ENCODE results near the gene SAPCD1. TPM values are rescaled to one million over a fixed set of nuclear protein-coding genes. Genes with fewer than 3 reads are reported as not detected.

SAPCD1 gene
- total RNA-seq, 3 donors from 2014 or later: 1.6 to 2.0 TPM; not detected in 1

DNA sequence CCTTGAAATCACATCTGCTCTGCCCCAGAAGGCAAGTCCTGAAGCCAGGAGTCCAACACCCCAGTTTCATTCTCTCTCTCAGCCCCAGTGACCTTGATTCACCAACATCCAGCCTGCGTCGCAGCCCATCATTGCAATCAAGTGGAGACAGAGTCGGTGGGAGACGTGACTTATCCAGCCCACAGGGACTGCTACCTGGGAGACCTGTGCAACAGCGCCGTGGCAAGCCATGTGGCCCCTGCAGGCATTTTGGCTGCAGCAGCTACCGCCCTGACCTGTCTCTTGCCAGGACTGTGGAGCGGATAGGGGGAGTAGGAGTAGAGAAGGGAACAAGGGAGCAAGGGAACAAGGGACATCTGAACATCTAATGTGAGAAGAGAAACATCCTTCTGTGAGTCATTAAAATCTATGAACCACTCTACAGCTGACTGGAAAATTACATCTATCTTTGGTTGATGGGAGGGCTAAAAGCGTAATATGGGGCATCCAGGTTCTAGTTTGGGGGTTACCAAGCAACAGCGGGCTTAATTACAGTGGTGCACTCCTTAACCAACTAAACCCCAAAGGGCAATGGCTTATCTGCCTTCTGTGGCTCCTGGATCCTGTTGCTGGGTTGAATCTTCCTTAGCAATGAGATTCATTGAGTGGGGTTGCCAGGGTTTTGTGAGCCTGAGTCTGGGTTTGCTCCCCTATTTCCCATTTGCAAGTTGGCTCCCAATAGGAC is 44.8 kb upstream of the SAPCD1 start:
- Histone ChIP-seq H3K9me3 (no peaks in the 10 kb centered on the region), H3K4me3 (peak overlapping the region in 1 of 3 donors; percentile 17), H3K36me3 (no peaks in the 10 kb centered on the region), H3K4me1 (peaks cover 3 to 6% of the 10 kb centered on the region in 2 donors), H3K27ac (peak overlapping the region; percentile 87 to 88), H3K27me3 (no peaks in the 10 kb centered on the region)
- peak; percentile 63 to 84 for DNase-seq (ENCODE audit: low spot score in 2 of 2)
- peak in 1 of 3 donors; percentile 20 for TF ChIP-seq POLR2AphosphoS5 (IDR thresholded peaks at IDR 0.05)
- no peak for TF ChIP-seq POLR2A (IDR thresholded peaks at IDR 0.05)
- TF ChIP-seq, protein P1, sequence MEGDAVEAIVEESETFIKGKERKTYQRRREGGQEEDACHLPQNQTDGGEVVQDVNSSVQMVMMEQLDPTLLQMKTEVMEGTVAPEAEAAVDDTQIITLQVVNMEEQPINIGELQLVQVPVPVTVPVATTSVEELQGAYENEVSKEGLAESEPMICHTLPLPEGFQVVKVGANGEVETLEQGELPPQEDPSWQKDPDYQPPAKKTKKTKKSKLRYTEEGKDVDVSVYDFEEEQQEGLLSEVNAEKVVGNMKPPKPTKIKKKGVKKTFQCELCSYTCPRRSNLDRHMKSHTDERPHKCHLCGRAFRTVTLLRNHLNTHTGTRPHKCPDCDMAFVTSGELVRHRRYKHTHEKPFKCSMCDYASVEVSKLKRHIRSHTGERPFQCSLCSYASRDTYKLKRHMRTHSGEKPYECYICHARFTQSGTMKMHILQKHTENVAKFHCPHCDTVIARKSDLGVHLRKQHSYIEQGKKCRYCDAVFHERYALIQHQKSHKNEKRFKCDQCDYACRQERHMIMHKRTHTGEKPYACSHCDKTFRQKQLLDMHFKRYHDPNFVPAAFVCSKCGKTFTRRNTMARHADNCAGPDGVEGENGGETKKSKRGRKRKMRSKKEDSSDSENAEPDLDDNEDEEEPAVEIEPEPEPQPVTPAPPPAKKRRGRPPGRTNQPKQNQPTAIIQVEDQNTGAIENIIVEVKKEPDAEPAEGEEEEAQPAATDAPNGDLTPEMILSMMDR (IDR thresholded peaks at IDR 0.05): peak in 1 of 3 donors; percentile 33
- intact Hi-C loops (cut with DNase I; ENCODE audit: low total_unique reads): loop anchor here (1.0 kb wide), 1 partner anchor 15 kb away; no protein-coding TSS in a partner anchor

DNA sequence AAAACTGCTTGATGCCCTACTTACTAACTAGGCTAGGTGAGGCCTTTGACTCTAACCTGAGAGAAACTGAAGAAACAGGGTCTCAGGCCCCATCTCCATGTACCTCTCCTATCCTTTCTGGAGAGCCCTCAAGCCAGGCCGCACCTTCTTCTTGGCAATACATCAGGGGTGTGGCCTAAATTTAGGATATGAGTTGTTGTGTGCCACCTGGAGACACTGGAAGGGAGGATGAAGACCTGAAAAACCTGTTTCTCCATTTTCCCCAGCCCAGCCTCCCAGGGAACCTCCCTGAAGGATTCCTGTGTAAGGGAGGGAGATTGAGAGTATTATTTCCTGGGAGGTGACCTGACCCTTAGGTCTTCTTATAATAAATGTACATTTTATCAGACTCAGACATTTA is 44.2 kb upstream of the SAPCD1 start:
- Histone ChIP-seq H3K27me3 (no peaks in the 10 kb centered on the region), H3K4me3 (no peak overlapping the region), H3K36me3 (no peaks in the 10 kb centered on the region), H3K9me3 (no peaks in the 10 kb centered on the region), H3K4me1 (peaks cover 3 to 6% of the 10 kb centered on the region in 2 donors), H3K27ac (peak overlapping the region; percentile 87 to 88)
- intact Hi-C loops (cut with DNase I; ENCODE audit: low total_unique reads): loop anchor here (1.0 kb wide), 1 partner anchor 16 kb away; no protein-coding TSS in a partner anchor
- peak; percentile 75 to 85 for DNase-seq (ENCODE audit: low spot score in 2 of 2)
- TF ChIP-seq POLR2A (IDR thresholded peaks at IDR 0.05) (no peak), POLR2AphosphoS5 (IDR thresholded peaks at IDR 0.05) (peak in 2 of 3 donors; percentile 27 to 32)
- TF ChIP-seq, protein P1 (IDR thresholded peaks at IDR 0.05): no peak

DNA sequence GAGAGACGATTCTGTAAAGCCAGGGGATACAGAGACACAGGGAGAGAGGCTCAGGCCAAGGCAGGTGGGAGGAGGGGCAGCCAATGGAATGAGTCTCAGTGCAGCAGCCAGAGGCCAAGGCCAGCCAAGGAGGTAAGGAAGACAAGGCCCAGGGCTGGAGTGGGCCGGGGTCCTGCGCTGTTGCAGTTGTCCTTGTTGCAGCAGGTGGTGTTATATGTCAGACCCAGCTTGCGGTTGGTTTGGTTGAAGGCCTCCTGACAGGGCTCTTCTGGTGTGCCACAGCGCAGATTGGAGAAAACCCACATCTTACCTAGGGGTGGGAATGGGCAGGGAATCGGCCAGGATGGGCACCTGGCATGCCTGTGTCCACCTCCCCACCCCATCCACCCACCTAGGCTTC is 43.5 kb upstream of the SAPCD1 start:
- no peaks in the 10 kb centered on the region for H3K9me3 ChIP-seq
- no peaks in the 10 kb centered on the region for H3K27me3 ChIP-seq
- TF ChIP-seq, protein P1 (IDR thresholded peaks at IDR 0.05): no peak
- H3K4me1 ChIP-seq: peaks cover 3 to 6% of the 10 kb centered on the region in 2 donors
- intact Hi-C loops (cut with DNase I; ENCODE audit: low total_unique reads): no loop called here
- peak overlapping the region; percentile 87 to 88 for H3K27ac ChIP-seq
- no peaks in the 10 kb centered on the region for H3K36me3 ChIP-seq
- no peak for DNase-seq (ENCODE audit: low spot score in 2 of 2)
- H3K4me3 ChIP-seq: no peak overlapping the region

DNA sequence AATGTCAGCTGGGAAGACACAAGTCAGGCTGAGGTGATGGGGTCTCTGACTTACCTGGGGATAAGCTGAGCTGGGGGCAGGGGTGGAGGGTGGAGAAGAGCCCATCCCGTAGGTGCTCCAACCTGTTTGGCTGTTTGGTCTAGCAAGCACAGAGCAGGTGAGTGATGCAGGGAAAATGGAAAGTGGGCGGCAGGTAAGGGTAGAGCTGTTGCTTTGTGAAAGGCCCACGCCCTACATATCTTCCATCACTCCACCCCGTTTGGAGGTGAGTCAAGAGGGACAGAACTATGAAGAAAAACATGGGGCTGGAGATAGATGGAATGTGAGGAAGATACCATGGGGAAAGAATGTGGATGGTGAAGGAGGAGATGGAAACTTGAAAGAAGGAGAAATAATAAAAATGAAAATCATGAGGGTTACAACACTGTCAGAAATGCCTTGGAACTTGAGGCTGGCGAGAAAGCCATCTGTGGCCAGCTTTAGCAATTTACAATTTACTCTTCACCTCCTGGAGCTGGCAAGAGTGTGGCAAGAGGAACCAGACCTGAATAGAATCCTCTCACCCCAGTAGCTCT is 42.2 kb upstream of the SAPCD1 start:
- no peak for DNase-seq (ENCODE audit: low spot score in 2 of 2)
- H3K4me1 ChIP-seq: peaks cover 3 to 6% of the 10 kb centered on the region in 2 donors
- H3K27me3 ChIP-seq: no peaks in the 10 kb centered on the region
- no peaks in the 10 kb centered on the region for H3K9me3 ChIP-seq
- H3K27ac ChIP-seq: peak overlapping the region; percentile 25 to 45
- no peak overlapping the region for H3K4me3 ChIP-seq
- TF ChIP-seq POLR2AphosphoS5 (IDR thresholded peaks at IDR 0.05): no peak
- TF ChIP-seq POLR2A (IDR thresholded peaks at IDR 0.05): no peak
- TF ChIP-seq, protein P1 (IDR thresholded peaks at IDR 0.05): no peak
- intact Hi-C loops (cut with DNase I; ENCODE audit: low total_unique reads): no loop called here
- no peaks in the 10 kb centered on the region for H3K36me3 ChIP-seq

DNA sequence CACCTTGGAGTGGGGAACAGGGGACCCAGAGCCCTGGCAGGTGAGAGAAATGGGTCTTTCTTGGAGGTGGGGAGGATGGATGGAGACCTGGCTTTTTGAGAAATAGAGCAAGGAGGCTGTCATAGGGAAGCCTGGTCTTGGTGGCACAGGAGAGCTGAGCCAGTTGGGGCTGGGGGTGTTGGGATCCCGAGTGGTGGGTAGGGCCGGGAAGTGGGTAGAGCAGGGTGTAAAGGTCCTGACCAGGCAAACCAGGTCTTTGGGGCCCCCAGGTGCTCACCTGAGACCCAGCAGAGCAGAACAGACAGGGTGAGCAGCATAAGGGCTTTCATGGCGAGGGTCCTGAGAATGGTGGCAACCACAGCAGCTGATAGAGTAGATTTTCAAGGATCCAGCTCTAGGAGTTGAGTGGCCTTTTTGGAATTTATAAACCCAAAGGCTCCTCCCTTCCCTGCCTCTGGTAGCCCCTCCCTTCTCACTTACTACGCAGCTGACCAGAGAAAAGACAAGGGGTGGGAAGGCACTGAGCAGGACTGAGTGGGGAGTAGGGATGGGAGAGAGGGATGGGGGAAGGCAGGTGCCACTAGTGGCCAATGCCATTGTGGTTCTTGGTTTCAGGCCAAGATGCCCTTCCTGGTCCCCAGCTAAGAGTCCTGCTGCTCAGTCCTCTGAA is 41.0 kb upstream of the SAPCD1 start, which contains the start of gene LY6G6C:
TSS of gene LY6G6C (minus strand) at position 396 of the 670 bp plus-strand sequence. CDS start at position 329, 67 bp downstream.
- no peak for DNase-seq (ENCODE audit: low spot score in 2 of 2)
- TF ChIP-seq POLR2AphosphoS5 (IDR thresholded peaks at IDR 0.05) (no peak), POLR2A (IDR thresholded peaks at IDR 0.05) (no peak)
- TF ChIP-seq, protein P1 (IDR thresholded peaks at IDR 0.05): no peak
- no peaks in the 10 kb centered on the region for H3K27me3 ChIP-seq
- H3K9me3 ChIP-seq: no peaks in the 10 kb centered on the region
- intact Hi-C loops (cut with DNase I; ENCODE audit: low total_unique reads): no loop called here
- H3K4me1 ChIP-seq: peaks cover 3 to 6% of the 10 kb centered on the region in 2 donors
- peak within 1 kb of the TSS in 1 of 2 donors; percentile 45 for H3K27ac ChIP-seq
- no peak within 1 kb of the TSS for H3K4me3 ChIP-seq
- no peaks in the 10 kb centered on the region for H3K36me3 ChIP-seq
